Measurements from ENCODE around the gene ERV3-1. TPM values are rescaled to one million over a fixed set of nuclear protein-coding genes. Genes with fewer than 3 reads are reported as not detected.
"Not testable (repeated sequence)": the region's sequence is repeated elsewhere in the genome, so short reads cannot be mapped to it uniquely, and the experiment has no call there.

Gene ERV3-1
- total and polyA plus RNA-seq, 2 experiments from 2014 or later: 6.4 to 8.1 TPM

DNA sequence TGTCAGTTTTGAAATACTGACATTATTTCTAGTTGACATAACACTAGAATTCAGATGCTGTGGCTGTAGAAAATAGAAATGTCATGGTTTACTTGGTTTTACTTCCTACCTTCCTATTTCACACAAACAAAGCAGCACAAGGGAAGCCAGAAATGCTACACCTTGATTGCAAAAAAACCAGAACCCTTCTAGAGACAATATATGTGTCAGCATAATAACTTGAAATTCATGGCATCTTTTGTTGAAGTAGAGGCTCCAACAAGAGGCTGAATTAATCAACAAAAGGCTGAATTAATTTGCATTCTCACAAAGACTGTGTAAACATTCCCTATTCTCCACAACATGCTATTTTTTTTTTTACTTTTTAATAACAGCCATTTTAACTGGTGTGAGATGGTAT lies 40.9 kb downstream of the ERV3-1 start:
- H3K27ac ChIP-seq: no peak overlapping the region
- H3K4me2 ChIP-seq (ENCODE audit: unreplicated experiment): no peak overlapping the region
- no peaks in the 10 kb centered on the region for H3K27me3 ChIP-seq (replicated peaks; ENCODE audit: insufficient read depth)
- no peaks in the 10 kb centered on the region for H3K9me2 ChIP-seq (ENCODE audit: insufficient read depth)
- no peaks in the 10 kb centered on the region for H3K4me1 ChIP-seq (ENCODE audit: insufficient read depth)
- DNase-seq: no peak
- peaks cover 3% of the 10 kb centered on the region for H3K9me3 ChIP-seq (ENCODE audit: low read depth)
- H3K79me2 ChIP-seq (ENCODE audit: insufficient read depth): no peaks in the 10 kb centered on the region
- no peak overlapping the region for H2AFZ ChIP-seq
- H4K20me1 ChIP-seq (ENCODE audit: insufficient read depth): no peaks in the 10 kb centered on the region
- H3K9ac ChIP-seq: no peak overlapping the region
- no peaks in the 10 kb centered on the region for H3K36me3 ChIP-seq (ENCODE audit: low read depth)
- no peak overlapping the region for H3K4me3 ChIP-seq
- in situ Hi-C loops (cut with MboI): no loop called here
- no peaks in the 10 kb centered on the region for H3F3A ChIP-seq (ENCODE audit: insufficient read depth)
- TF ChIP-seq EZH2phosphoT487 (IDR thresholded peaks at IDR 0.05; ENCODE audit: insufficient read depth, low read depth) (no peak), EZH2 (IDR thresholded peaks at IDR 0.05; ENCODE audit: insufficient read depth, poor library complexity, severe bottlenecking) (no peak)

DNA sequence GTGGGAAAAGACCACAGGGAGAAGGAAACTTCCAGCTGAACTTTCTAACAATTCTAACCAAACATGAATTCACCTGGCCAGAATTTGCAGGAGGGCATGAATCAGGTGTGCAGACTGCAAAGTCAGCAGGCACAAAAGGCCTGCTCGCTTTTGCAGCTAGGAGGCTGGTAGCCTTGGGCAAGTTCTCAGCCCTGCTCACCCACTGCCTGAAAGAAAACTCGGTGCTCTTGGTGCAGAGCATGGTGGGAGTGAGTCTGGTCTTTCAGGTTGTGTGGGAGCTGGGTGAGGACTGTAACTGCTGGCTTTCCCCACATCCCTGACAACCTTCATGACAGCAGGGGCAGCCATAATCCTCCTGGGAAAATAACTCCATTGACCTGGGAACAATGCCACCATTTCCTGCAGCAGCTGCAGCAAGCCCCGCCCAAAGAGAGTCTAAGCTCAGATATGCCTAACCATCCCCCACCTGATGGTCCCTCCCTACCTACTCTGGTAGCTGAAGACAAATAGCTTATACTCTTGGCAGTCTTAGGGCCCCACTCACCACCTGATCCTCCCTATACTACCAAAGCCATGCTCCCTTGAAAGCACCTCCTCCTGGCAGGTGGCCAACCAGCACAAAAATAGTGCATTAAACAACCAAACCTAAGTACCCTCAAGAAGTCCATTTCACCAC lies 47.3 kb downstream of the ERV3-1 start:
- TF ChIP-seq EZH2 (IDR thresholded peaks at IDR 0.05; ENCODE audit: insufficient read depth, poor library complexity, severe bottlenecking): no peak
- TF ChIP-seq EZH2phosphoT487 (IDR thresholded peaks at IDR 0.05; ENCODE audit: insufficient read depth, low read depth): no peak

DNA sequence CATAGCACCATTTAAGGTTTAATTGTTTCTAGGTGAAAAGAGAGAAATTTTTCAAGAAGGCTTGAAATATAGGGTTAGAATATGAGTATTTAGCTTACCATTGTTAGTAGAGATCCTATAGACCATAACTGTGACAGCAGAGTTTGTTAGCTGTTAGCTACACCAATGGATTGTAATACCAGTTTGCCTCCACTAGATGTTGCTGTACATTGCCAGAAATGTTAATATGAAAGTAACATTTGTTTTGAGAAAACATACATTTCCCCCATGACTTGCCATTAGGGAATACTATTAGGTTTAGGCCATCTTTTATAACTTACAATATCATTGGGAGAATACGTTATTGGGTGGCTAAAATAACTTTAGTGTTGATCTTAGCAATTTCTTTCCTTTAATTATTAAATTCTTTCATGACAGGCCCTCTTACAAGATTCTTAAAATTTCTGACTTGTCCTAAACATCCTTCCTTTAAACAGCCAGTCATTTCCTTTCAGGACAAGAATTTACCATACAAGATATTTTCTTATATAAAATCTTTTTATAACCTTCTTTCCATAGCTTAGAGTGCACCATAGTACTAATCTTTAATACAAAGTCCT lies 55.1 kb downstream of the ERV3-1 start:
- H3K27ac ChIP-seq: no peak overlapping the region
- H3K4me3 ChIP-seq: no peak overlapping the region
- no peaks in the 10 kb centered on the region for H4K20me1 ChIP-seq (ENCODE audit: insufficient read depth)
- no peak overlapping the region for H3K9ac ChIP-seq
- no peaks in the 10 kb centered on the region for H3K36me3 ChIP-seq (ENCODE audit: low read depth)
- no peaks in the 10 kb centered on the region for H3K4me1 ChIP-seq (ENCODE audit: insufficient read depth)
- no peak for TF ChIP-seq EZH2phosphoT487 (IDR thresholded peaks at IDR 0.05; ENCODE audit: insufficient read depth, low read depth)
- no peak for TF ChIP-seq EZH2 (IDR thresholded peaks at IDR 0.05; ENCODE audit: insufficient read depth, poor library complexity, severe bottlenecking)
- no peak overlapping the region for H2AFZ ChIP-seq
- DNase-seq: peak; percentile 58
- H3K4me2 ChIP-seq (ENCODE audit: unreplicated experiment): no peak overlapping the region
- in situ Hi-C loops (cut with MboI): no loop called here
- no peaks in the 10 kb centered on the region for H3F3A ChIP-seq (ENCODE audit: insufficient read depth)
- H3K79me2 ChIP-seq (ENCODE audit: insufficient read depth): no peaks in the 10 kb centered on the region
- peaks cover 25% of the 10 kb centered on the region for H3K27me3 ChIP-seq (replicated peaks; ENCODE audit: insufficient read depth)
- no peaks in the 10 kb centered on the region for H3K9me3 ChIP-seq (ENCODE audit: low read depth)
- no peaks in the 10 kb centered on the region for H3K9me2 ChIP-seq (ENCODE audit: insufficient read depth)
- WGBS, 2 experiments (ENCODE audit: low coverage in 1 of 2, low lambda C conversion rate in 2 of 2, missing lambda C conversion rate in 2 of 2): 0% methylated on average over 1 of the region's 1 CpG

More for the DNA sequence above, 47.3 kb downstream of the ERV3-1 start:
- in situ Hi-C loops (cut with MboI): no loop called here
- Histone ChIP-seq H3F3A (ENCODE audit: insufficient read depth) (no peaks in the 10 kb centered on the region), H4K20me1 (ENCODE audit: insufficient read depth) (no peaks in the 10 kb centered on the region), H3K9ac (no peak overlapping the region), H3K4me1 (ENCODE audit: insufficient read depth) (no peaks in the 10 kb centered on the region), H3K27me3 (replicated peaks; ENCODE audit: insufficient read depth) (no peaks in the 10 kb centered on the region), H3K9me2 (ENCODE audit: insufficient read depth) (no peaks in the 10 kb centered on the region), H3K4me3 (no peak overlapping the region), H3K27ac (no peak overlapping the region), H3K36me3 (ENCODE audit: low read depth) (no peaks in the 10 kb centered on the region), H2AFZ (no peak overlapping the region), H3K9me3 (ENCODE audit: low read depth) (no peaks in the 10 kb centered on the region), H3K4me2 (ENCODE audit: unreplicated experiment) (no peak overlapping the region), H3K79me2 (ENCODE audit: insufficient read depth) (no peaks in the 10 kb centered on the region)
- DNase-seq: no peak
- 27% methylated on average over 3 of the region's 3 CpGs for WGBS, 2 experiments (ENCODE audit: low coverage in 1 of 2, low lambda C conversion rate in 2 of 2, missing lambda C conversion rate in 2 of 2)

DNA sequence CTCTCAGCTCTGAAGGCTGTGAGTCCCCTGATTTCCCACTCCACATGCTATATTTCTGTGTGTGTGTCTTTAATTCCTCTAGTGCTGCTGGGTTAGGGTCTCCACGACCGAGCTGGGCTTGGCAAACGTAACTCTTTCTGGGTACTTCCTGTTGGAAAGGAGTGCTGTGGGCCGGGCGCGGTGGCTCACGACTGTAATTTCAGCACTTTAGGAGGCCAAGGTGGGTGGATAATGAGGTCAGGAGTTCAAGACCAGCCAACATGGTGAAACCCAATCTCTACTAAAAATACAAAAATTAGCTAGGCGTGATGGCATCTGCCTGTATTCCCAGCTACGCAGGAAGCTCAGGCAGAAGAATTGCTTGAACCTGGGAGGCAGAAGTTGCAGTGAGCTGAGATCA lies 55.8 kb downstream of the ERV3-1 start:
- H3K36me3 ChIP-seq (ENCODE audit: low read depth); in situ Hi-C loops (cut with MboI); H3K4me2 ChIP-seq (ENCODE audit: unreplicated experiment); H3K9ac ChIP-seq; DNase-seq; H3K79me2 ChIP-seq (ENCODE audit: insufficient read depth); H2AFZ ChIP-seq; H3K4me1 ChIP-seq (ENCODE audit: insufficient read depth); H3K4me3 ChIP-seq; H3K9me2 ChIP-seq (ENCODE audit: insufficient read depth); H3K27ac ChIP-seq; H3F3A ChIP-seq (ENCODE audit: insufficient read depth); H3K9me3 ChIP-seq (ENCODE audit: low read depth); H4K20me1 ChIP-seq (ENCODE audit: insufficient read depth): not testable (repeated sequence)
- WGBS, 2 experiments (ENCODE audit: low coverage in 1 of 2, low lambda C conversion rate in 2 of 2, missing lambda C conversion rate in 2 of 2): 59 to 66% methylated on average over 8 to 9 of the region's 9 CpGs
- H3K27me3 ChIP-seq (replicated peaks; ENCODE audit: insufficient read depth): peaks cover 25% of the 10 kb centered on the region

DNA sequence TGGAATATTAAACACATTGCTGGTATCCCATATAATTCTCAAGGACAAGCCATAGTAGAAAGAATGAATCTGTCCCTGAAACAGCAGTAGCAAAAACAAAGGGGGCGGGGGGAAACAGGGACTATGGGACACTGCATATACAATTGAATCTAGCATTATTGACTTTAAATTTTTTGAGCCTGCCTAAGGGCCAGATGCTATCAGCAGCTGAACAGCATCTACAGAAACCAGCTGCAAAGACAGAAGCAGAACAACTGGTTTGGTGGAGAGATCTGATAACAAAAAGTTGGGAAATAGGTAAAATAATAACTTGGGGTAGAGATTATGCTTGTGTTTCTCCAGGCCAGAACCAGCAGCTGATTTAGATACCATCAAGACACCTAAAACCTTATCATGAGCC lies 57.7 kb downstream of the ERV3-1 start:
- H3K9me3 ChIP-seq (ENCODE audit: low read depth); H3K9me2 ChIP-seq (ENCODE audit: insufficient read depth); H3F3A ChIP-seq (ENCODE audit: insufficient read depth); H3K27ac ChIP-seq; H3K4me3 ChIP-seq; H3K79me2 ChIP-seq (ENCODE audit: insufficient read depth); H4K20me1 ChIP-seq (ENCODE audit: insufficient read depth); H3K4me2 ChIP-seq (ENCODE audit: unreplicated experiment); H2AFZ ChIP-seq; H3K9ac ChIP-seq; H3K36me3 ChIP-seq (ENCODE audit: low read depth); in situ Hi-C loops (cut with MboI); DNase-seq; H3K4me1 ChIP-seq (ENCODE audit: insufficient read depth): not testable (repeated sequence)
- H3K27me3 ChIP-seq (replicated peaks; ENCODE audit: insufficient read depth): peaks cover 25% of the 10 kb centered on the region
- 73 to 100% methylated on average over 1 of the region's 1 CpG for WGBS, 2 experiments (ENCODE audit: low coverage in 1 of 2, low lambda C conversion rate in 2 of 2, missing lambda C conversion rate in 2 of 2)
